Lung (tissue), 12 donors: Measurements from ENCODE around the gene CSPG4. TPM values are rescaled to one million over a fixed set of nuclear protein-coding genes. Genes with fewer than 3 reads are reported as not detected.
"Not testable (repeated sequence)": the region's sequence is repeated elsewhere in the genome, so short reads cannot be mapped to it uniquely, and the experiment has no call there.

Experiments
- ATAC-seq: fragments of 200-7000 bp; cut with Tn5 transposase; one replicate; pipeline ENCODE4 v1.9.1; 2020; ENCODE audit warnings: moderate number of reproducible peaks; ENCODE audit not compliant: insufficient read depth, low FRiP score
- DNase-seq, 3 donors: peaks; one replicate each; pipeline ENCODE4 v3.0.0-alpha.2; 2013 to 2017
- H3K27ac ChIP-seq, 2 donors: one replicate each; pipeline ENCODE4 v1.5.1; 2013; ENCODE audit warnings: mild to moderate bottlenecking in 2 of 2, moderate library complexity in 2 of 2, control low read depth in 1 of 2, inconsistent platforms in 1 of 2, low read depth in 1 of 2, low read length in 1 of 2
- H3K27me3 ChIP-seq, 3 donors: one replicate each; pipeline ENCODE4 v1.5.1; 2013; ENCODE audit warnings: low read length in 2 of 3; ENCODE audit not compliant: control insufficient read depth in 3 of 3, insufficient read depth in 3 of 3
- H3K36me3 ChIP-seq, 4 donors: one replicate each; pipeline ENCODE4 v1.5.1; 2013; ENCODE audit warnings: low read length in 4 of 4, mild to moderate bottlenecking in 1 of 4, moderate library complexity in 1 of 4; ENCODE audit not compliant: control insufficient read depth in 4 of 4, insufficient read depth in 4 of 4
- H3K4me1 ChIP-seq, 5 donors: one replicate each; pipeline ENCODE4 v1.5.1; 2013; ENCODE audit warnings: low read length in 5 of 5, mild to moderate bottlenecking in 2 of 5, moderate library complexity in 1 of 5; ENCODE audit not compliant: control insufficient read depth in 5 of 5, insufficient read depth in 5 of 5
- H3K4me3 ChIP-seq: one replicate; pipeline ENCODE4 v1.5.1; 2013; ENCODE audit warnings: mild to moderate bottlenecking, control low read depth, moderate library complexity
- H3K9ac ChIP-seq, 2 donors: one replicate each; pipeline ENCODE4 v1.5.1; 2013; ENCODE audit warnings: low read length in 2 of 2, control low read depth in 1 of 2; ENCODE audit not compliant: insufficient read depth in 1 of 2
- H3K9me3 ChIP-seq, 4 donors: one replicate each; pipeline ENCODE4 v1.5.1; 2013; ENCODE audit warnings: low read length in 3 of 4, mild to moderate bottlenecking in 1 of 4, moderate library complexity in 1 of 4; ENCODE audit not compliant: control insufficient read depth in 4 of 4, insufficient read depth in 3 of 4
- WGBS, 2 donors: extraction: QIAGEN DNeasy Blood & Tissue Kit; methylation state at CpG; one replicate each; pipeline ENCODE4 v1.1.7; 2013; 5-methylcytosine and 5-hydroxymethylcytosine counted together
- polyA plus RNA-seq, 2 donors: library from polyadenylated mRNA; stranded (reverse); fragments of 200-250 nt; gene quantifications; one replicate each; pipeline ENCODE4 v1.2.1, GENCODE V29; 2013
- total RNA-seq, 2 donors: library from RNA; depleted of rRNA in 1 of 2; stranded (reverse); fragments of >200 nt in 1 of 2; gene quantifications; one replicate each; pipeline ENCODE4 v1.2.1, GENCODE V29; 2014 to 2021
- TF ChIP-seq, protein P1 (sequence below): IDR thresholded peaks from 2 replicates; pipeline ENCODE4 v1.5.1; 2012; ENCODE audit warnings: mild to moderate bottlenecking; ENCODE audit errors: control extremely low read depth, extremely low read depth
- donor health status: control.
- donor health status: control.
- donor health status: Bipolar disorder and iron deficiency.
- donor health status: healthy.
- donor health status: DM: yes; HTN: yes; CAD: no.

The CSPG4 gene
- total and polyA plus RNA-seq, 4 donors = 8.5 to 38.1 (median 24.2) TPM

DNA sequence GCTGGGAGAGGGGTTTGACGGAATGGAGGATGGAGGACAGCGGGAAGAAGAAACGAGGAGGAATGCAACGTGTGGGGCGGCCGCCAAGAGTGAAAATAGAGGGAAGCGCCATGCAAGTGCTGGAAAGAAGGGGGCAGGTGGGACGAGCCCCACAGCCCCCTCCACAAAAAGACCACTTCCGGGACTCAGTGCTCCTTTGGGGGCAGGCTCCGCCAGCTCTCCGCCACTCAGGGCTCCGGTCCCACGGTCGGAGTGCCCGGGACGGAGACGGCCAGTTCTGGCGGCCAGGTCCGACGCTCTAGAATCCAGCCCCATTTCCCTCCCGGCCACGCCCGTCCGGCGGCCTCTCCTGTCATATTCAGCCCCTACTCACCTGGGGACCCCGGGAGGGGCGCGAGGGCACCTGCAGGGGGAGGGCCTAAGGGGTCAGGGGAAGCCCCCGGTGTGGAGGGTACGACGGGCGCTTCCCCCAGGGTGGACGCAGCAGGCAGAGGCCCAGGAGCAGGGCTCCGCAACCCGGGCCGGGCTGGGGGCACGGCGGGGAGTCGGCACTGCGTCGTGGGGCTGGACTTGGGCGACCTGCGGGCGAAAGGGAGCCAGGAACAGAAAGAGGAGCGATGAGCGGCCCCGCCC is 25.5 kb upstream of the CSPG4 start:
- ATAC-seq = peak; percentile 3

DNA sequence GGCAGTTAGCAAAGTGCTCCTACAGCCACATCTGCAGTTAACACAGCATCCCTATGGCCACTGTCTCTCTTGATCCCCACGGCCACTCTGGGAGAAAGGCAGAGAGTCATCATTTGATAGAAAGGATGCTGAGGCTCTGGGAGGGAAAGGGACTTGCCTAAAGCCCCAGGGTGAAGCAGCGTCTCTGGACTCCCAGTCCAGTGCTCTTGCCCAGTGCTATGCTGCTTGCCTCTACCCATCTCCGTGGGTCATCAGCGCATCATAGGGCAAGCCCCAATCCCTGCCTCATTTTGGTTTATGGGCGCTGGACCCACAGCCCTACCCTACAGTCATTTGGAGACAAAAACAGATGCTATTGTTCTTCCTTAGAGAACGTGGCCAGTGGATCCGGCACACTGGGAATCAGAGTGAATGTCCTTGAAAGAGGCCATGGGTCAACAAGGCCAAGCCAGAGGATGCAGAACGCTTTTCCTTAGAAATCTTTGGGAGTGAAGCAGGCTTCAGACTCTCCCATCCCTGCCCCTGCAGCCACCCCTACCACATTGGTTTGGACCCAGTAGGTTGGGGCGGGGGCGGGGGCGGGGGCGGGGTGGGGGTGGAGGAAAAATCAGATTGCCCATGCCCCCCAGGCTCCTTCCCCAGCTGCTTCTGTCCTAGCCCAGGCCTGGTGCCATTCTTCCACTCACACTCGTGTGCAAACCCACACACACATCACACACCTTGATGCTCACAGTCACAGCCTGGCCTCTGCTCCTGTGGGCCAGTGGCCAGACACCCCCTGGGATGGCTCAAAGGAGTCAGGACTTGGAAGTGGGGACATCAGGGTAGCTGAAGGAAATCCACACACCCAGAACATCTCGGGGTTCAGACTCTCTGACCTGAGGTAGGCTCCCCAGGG is 24.7 kb upstream of the CSPG4 start:
- WGBS, 2 donors = 77 to 83% methylated on average over 14 of the region's 14 CpGs
- not testable (repeated sequence) for ATAC-seq, DNase-seq, H3K27me3 ChIP-seq, H3K27ac ChIP-seq, H3K9ac ChIP-seq, H3K9me3 ChIP-seq, H3K36me3 ChIP-seq
- Histone ChIP-seq H3K4me3 (peak overlapping the region; percentile 55), H3K4me1 (peaks cover 0 to 12% (median 4%) of the 10 kb centered on the region in 5 donors)

More for the DNA sequence above, 25.5 kb upstream of the CSPG4 start:
- Histone ChIP-seq H3K27me3 (no peaks in the 10 kb centered on the region), H3K4me1 (peaks cover 0 to 5% (median 4%) of the 10 kb centered on the region in 5 donors), H3K4me3 (peak overlapping the region; percentile 55), H3K36me3 (no peaks in the 10 kb centered on the region), H3K27ac (no peak overlapping the region), H3K9me3 (no peaks in the 10 kb centered on the region), H3K9ac (no peak overlapping the region)
- peak in 2 of 3 donors; percentile 25 to 33 for DNase-seq
- 2 to 5% methylated on average over 22 to 47 of the region's 47 CpGs for WGBS, 2 donors
- TF ChIP-seq, protein P1, sequence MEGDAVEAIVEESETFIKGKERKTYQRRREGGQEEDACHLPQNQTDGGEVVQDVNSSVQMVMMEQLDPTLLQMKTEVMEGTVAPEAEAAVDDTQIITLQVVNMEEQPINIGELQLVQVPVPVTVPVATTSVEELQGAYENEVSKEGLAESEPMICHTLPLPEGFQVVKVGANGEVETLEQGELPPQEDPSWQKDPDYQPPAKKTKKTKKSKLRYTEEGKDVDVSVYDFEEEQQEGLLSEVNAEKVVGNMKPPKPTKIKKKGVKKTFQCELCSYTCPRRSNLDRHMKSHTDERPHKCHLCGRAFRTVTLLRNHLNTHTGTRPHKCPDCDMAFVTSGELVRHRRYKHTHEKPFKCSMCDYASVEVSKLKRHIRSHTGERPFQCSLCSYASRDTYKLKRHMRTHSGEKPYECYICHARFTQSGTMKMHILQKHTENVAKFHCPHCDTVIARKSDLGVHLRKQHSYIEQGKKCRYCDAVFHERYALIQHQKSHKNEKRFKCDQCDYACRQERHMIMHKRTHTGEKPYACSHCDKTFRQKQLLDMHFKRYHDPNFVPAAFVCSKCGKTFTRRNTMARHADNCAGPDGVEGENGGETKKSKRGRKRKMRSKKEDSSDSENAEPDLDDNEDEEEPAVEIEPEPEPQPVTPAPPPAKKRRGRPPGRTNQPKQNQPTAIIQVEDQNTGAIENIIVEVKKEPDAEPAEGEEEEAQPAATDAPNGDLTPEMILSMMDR = no peak

GRCh38 chr15:75736256-75736655 is 23.6 kb upstream of the CSPG4 start:
- no peaks in the 10 kb centered on the region for H3K27me3 ChIP-seq

DNA sequence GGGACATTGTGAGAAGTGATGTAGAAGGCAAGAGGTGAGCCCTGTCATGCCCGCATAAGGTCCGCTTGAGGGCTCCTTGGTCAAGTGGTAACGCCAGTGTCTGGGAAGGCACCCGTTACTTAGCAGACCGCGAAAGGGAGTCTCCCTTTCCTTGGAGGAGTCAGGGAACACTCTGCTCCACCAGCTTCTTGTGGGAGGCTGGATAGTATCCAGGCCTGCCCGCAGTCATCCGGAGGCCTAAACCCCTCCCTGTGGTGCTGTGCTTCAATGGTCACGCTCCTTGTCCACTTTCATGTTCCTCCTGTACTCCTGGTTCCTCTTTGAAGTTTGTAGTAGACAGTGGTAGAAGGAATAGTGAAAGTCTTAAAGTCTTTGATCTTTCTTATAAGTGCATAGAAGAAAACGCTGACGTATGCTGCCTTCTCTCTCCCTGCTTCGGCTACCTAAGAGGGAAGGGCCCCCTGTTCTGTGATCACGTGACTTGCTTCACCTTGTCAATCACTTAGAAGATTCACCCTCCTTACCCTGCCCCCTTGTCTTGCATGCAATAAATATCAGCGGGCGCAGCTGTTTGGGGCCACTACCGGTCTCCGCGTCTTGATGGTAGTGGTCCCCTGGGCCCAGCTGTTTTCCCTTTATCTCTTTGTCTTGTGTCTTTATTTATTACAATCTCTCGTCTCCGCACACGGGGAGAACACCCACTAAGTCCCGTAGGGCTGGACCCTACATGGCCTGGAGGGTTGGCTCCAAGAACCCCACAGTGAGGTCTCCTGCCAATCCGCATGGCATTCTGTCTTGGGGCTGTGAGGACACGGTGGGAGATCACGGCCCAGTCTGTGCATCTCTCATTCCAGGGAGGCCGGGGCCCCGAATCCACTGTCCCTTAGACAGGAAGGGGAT is 22.5 kb upstream of the CSPG4 start:
- H3K9me3 ChIP-seq, H3K9ac ChIP-seq, H3K27ac ChIP-seq, ATAC-seq, DNase-seq, H3K27me3 ChIP-seq, H3K36me3 ChIP-seq, H3K4me3 ChIP-seq: not testable (repeated sequence)
- WGBS, 2 donors = 78 to 85% methylated on average over 27 of the region's 27 CpGs
- H3K4me1 ChIP-seq = peaks cover 0 to 26% (median 11%) of the 10 kb centered on the region in 5 donors

More at GRCh38 chr15:75736256-75736655, 23.6 kb upstream of the CSPG4 start:
- H3K9me3 ChIP-seq = no peaks in the 10 kb centered on the region
- H3K4me1 ChIP-seq = peaks cover 0 to 23% (median 11%) of the 10 kb centered on the region in 5 donors
- no peak overlapping the region for H3K4me3 ChIP-seq
- H3K36me3 ChIP-seq = no peaks in the 10 kb centered on the region
- 90 to 92% methylated on average over 8 of the region's 8 CpGs for WGBS, 2 donors
- ATAC-seq (no peak), DNase-seq (no peak)
- TF ChIP-seq, protein P1 = no peak
- H3K27ac ChIP-seq = no peak overlapping the region
- H3K9ac ChIP-seq = no peak overlapping the region
